Neural progenitor cell (in vitro differentiated cells): ENCODE data around the gene NFATC4.

Source experiments
- CTCF ChIP-seq: fragments of 200-600 bp; sonication (generic); IDR thresholded peaks from 2 replicates; pipeline ENCODE4 v1.5.1; 2017; ENCODE audit warnings: antibody characterized with exemption, mild to moderate bottlenecking
- EZH2 ChIP-seq: fragments of 200-600 bp; sonication (generic); IDR thresholded peaks from 2 replicates; pipeline ENCODE4 v1.6.1; 2017; ENCODE audit warnings: antibody characterized with exemption, mild to moderate bottlenecking, moderate library complexity

DNA sequence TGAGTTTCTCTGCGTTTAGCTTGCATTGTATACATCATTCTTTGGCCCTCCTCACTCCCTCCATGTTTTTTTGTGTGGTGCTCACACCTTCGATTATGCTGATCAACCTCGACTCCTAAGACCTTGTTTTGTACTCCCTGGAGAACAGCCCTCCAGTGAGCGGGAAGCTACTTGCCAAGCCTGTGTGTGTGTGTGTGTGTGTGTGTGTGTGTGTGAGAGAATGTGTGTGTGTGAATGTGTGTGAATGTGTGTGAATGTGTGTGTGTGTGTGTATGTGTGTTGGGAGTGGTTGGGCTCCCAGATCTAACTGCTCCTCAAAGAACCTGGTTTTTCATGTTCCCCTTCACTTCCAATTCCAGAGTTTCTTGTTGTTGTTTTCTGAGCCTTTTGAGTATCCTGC, 36.8 kb downstream of the NFATC4 start:
- TF ChIP-seq CTCF, result no peak
- TF ChIP-seq EZH2, result no peak
